Spleen (tissue), 11 donors: ENCODE results near the gene NUDT4. TPM values are rescaled to one million over a fixed set of nuclear protein-coding genes. Genes with fewer than 3 reads are reported as not detected.

ENCODE experiments used
- DNase-seq: peaks from one replicate; pipeline ENCODE4 v3.0.0-alpha.2; 2020
- H3K27ac ChIP-seq, 8 donors: fragments of 200-600 bp; sonication (generic) in 7 of 8; 1 replicate in 4 of 8; 2 replicates in 4 of 8; pipeline versions ENCODE4 v1.5.0 to v1.8.0; 2016 to 2021; ENCODE audit warnings: inconsistent platforms in 4 of 8, mild to moderate bottlenecking in 4 of 8, moderate library complexity in 1 of 8
- H3K27me3 ChIP-seq, 7 donors: fragments of 200-600 bp; sonication (generic) in 6 of 7; replicated peaks in 1 of 7; 1 replicate in 4 of 7; 2 replicates in 3 of 7; pipeline versions ENCODE4 v1.5.0 to v1.8.0; 2016 to 2021; ENCODE audit warnings: inconsistent platforms in 3 of 7, mild to moderate bottlenecking in 1 of 7
- H3K36me3 ChIP-seq, 6 donors: fragments of 200-600 bp; sonication (generic) in 5 of 6; 1 replicate in 4 of 6; 2 replicates in 2 of 6; pipeline versions ENCODE4 v1.5.0 to v1.8.0; 2016 to 2021; ENCODE audit warnings: inconsistent platforms in 2 of 6
- H3K4me1 ChIP-seq, 6 donors: fragments of 200-600 bp; sonication (generic) in 5 of 6; 1 replicate in 3 of 6; 2 replicates in 3 of 6; pipeline versions ENCODE4 v1.5.0 to v1.8.0; 2016 to 2021; ENCODE audit warnings: inconsistent platforms in 3 of 6
- H3K4me3 ChIP-seq, 8 donors: fragments of 200-600 bp; sonication (generic) in 7 of 8; 1 replicate in 4 of 8; 2 replicates in 4 of 8; pipeline versions ENCODE4 v1.5.0 to v1.8.0; 2016 to 2021; ENCODE audit warnings: inconsistent platforms in 4 of 8, mild to moderate bottlenecking in 4 of 8, moderate library complexity in 2 of 8
- H3K9me3 ChIP-seq, 8 donors: fragments of 200-600 bp; sonication (generic) in 7 of 8; 1 replicate in 4 of 8; 2 replicates in 4 of 8; pipeline versions ENCODE4 v1.5.0 to v1.8.0; 2016 to 2021; ENCODE audit warnings: inconsistent platforms in 4 of 8
- POLR2A ChIP-seq, 3 donors: fragments of 450-650 bp; IDR thresholded peaks; one replicate each; pipeline ENCODE4 v1.5.1; 2017; ENCODE audit warnings: antibody characterized with exemption in 3 of 3, mild to moderate bottlenecking in 1 of 3
- POLR2AphosphoS5 ChIP-seq, 3 donors: sonication (generic); formaldehyde crosslinking; IDR thresholded peaks; one replicate each; pipeline ENCODE4 v1.5.1; 2017; ENCODE audit warnings: antibody characterized with exemption in 3 of 3
- WGBS, 5 donors: extraction: QIAGEN DNeasy Blood & Tissue Kit in 3 of 5; methylation state at CpG; one replicate each; pipeline versions ENCODE4 v1.1.5 to v1.1.7; 2013 to 2018; 5-methylcytosine and 5-hydroxymethylcytosine counted together
- intact Hi-C: fragments of 100-400 bp; cut with DNase I; formaldehyde crosslinking; loops from one replicate; pipeline ENCODE4 v1.15.0; 2023; ENCODE audit warnings: low total_unique reads
- polyA plus RNA-seq, 3 donors: library from polyadenylated mRNA; stranded (reverse); fragments of 200-250 nt; gene quantifications; one replicate each; pipeline ENCODE4 v1.2.1, GENCODE V29; 2013
- total RNA-seq, 7 donors: library from RNA; depleted of rRNA in 3 of 7; stranded (reverse); fragments of >200 nt in 3 of 7; fragmentation: NEBNext Ultra II Directional in 4 of 7; extraction: Animal tissue kit (Norgen Biotek cat#: 25700) in 4 of 7; gene quantifications; one replicate each; pipeline versions ENCODE4 v1.1.0 to v1.2.1, GENCODE V29; 2016 to 2021
- TF ChIP-seq, protein P1 (sequence below), 11 experiments: fragments of 200-600 bp in 7 of 11; fragments of 450-650 bp in 4 of 11; sonication (generic) in 4 of 11; IDR thresholded peaks in 8 of 11; conservative IDR thresholded peaks in 3 of 11; 1 replicate in 7 of 11; 2 replicates in 4 of 11; pipeline versions ENCODE4 v1.4.0 to v1.8.0; 2016 to 2021; ENCODE audit warnings: antibody characterized with exemption in 11 of 11, inconsistent platforms in 4 of 11, mild to moderate bottlenecking in 1 of 11
- donor health status: healthy with polysubstance abuse.
- donor health status: DM: no; HTN: no; CAD: no; lungs with moderate emphysema.
- donor health status: DM: no; HTN: no; CAD: no.
- donor health status: Bipolar disorder and iron deficiency.
- donor health status: healthy.
- donor health status: DM: no; HTN: no; CAD: no.
- donor health status: DM: yes; HTN: yes; CAD: no.

The NUDT4 gene
- total and polyA plus RNA-seq, 10 donors, result 14.9 to 59.3 (median 42.2) TPM

DNA sequence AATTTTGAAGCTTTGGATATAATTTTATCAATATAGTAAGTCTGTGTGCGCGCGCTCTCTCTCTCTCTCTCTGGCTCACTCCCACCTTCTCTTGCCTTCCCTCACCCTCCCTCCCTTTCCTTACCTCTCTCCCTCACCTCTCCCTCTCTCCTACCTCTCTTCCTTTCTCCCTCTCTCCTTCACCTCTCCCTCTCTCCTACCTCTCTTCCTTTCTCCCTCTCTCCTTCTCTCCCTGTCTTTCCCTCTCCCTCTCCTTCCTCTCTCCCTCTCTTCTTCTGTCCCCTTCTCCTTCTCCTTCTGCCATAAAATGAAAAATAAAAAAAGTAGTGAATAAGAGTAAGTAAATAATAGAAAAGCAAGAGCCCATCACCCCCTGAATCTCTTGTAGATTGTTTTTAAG lies 9.0 kb upstream of the NUDT4 start:
- TF ChIP-seq POLR2AphosphoS5 (IDR thresholded peaks at IDR 0.05) (no peak), POLR2A (IDR thresholded peaks at IDR 0.05) (no peak)
- TF ChIP-seq, protein P1, sequence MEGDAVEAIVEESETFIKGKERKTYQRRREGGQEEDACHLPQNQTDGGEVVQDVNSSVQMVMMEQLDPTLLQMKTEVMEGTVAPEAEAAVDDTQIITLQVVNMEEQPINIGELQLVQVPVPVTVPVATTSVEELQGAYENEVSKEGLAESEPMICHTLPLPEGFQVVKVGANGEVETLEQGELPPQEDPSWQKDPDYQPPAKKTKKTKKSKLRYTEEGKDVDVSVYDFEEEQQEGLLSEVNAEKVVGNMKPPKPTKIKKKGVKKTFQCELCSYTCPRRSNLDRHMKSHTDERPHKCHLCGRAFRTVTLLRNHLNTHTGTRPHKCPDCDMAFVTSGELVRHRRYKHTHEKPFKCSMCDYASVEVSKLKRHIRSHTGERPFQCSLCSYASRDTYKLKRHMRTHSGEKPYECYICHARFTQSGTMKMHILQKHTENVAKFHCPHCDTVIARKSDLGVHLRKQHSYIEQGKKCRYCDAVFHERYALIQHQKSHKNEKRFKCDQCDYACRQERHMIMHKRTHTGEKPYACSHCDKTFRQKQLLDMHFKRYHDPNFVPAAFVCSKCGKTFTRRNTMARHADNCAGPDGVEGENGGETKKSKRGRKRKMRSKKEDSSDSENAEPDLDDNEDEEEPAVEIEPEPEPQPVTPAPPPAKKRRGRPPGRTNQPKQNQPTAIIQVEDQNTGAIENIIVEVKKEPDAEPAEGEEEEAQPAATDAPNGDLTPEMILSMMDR (IDR thresholded peaks at IDR 0.05 in 8 of 11, conservative IDR thresholded peaks at IDR 0.05 in 3 of 11), result no peak
- H3K27ac ChIP-seq, result no peak overlapping the region
- H3K36me3 ChIP-seq, result no peaks in the 10 kb centered on the region
- peaks cover 0 to 13% (median 1%) of the 10 kb centered on the region in 6 donors for H3K4me1 ChIP-seq
- no peak for DNase-seq
- H3K9me3 ChIP-seq, result no peaks in the 10 kb centered on the region
- 97 to 99% (median 98%) methylated on average over 3 of the region's 3 CpGs for WGBS, 5 donors
- H3K27me3 ChIP-seq, result peaks cover 0 to 4% (median 0%) of the 10 kb centered on the region in 7 donors
- intact Hi-C loops, result no loop called here
- no peak overlapping the region for H3K4me3 ChIP-seq

DNA sequence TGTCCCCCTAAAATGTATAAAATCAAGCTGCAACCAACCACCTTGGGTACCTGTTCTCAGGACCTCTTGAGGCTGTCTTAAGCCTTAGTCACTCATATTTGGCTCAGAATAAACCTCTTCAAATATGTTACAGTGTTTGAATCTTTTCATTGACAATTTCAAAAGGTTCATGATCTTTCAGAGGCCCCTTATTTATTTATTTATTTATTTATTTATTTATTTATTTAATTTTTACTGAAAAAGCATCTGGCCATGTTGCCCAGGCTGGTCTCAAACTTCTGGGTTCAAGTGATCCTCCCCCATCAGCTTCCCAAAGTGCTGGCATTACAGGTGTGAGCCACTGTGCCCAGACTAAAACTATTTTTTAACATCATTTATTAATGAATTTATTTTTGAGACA lies 8.2 kb upstream of the NUDT4 start:
- Histone ChIP-seq H3K4me1 (peaks cover 0 to 7% (median 0%) of the 10 kb centered on the region in 6 donors), H3K27me3 (peaks cover 0 to 4% (median 0%) of the 10 kb centered on the region in 7 donors), H3K9me3 (no peaks in the 10 kb centered on the region), H3K27ac (no peak overlapping the region), H3K36me3 (no peaks in the 10 kb centered on the region), H3K4me3 (no peak overlapping the region)
- no peak for DNase-seq
- intact Hi-C loops, result no loop called here
- TF ChIP-seq, protein P1 (IDR thresholded peaks at IDR 0.05 in 8 of 11, conservative IDR thresholded peaks at IDR 0.05 in 3 of 11), result no peak
- TF ChIP-seq POLR2AphosphoS5 (IDR thresholded peaks at IDR 0.05), result no peak
- no peak for TF ChIP-seq POLR2A (IDR thresholded peaks at IDR 0.05)

DNA sequence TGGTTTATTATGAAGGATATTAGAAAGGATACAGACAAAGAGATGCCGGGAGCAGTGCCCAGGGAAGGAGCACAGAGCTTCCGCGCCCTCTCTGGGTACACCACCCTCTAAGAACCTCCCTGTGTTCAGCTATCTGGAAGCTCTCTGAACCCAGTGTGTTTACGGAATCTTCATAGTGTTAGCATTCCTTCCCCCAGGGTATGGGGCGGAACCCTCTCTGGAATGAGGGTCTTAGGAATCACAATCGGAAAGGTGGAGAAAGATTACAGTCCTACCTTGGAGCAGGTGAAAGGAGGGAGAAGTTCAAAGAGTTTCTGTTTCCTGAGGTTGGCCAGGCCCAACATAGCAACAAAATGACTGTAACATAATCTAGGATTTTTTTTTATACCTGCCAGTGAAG lies 6.8 kb upstream of the NUDT4 start:
- WGBS, 5 donors, result 94 to 99% (median 95%) methylated on average over 6 of the region's 6 CpGs
- DNase-seq, result no peak
- intact Hi-C loops, result no loop called here
- Histone ChIP-seq H3K4me3 (no peak overlapping the region), H3K9me3 (no peaks in the 10 kb centered on the region), H3K4me1 (peaks cover 0 to 9% (median 3%) of the 10 kb centered on the region in 6 donors), H3K36me3 (no peaks in the 10 kb centered on the region), H3K27me3 (peaks cover 0 to 4% (median 0%) of the 10 kb centered on the region in 7 donors), H3K27ac (no peak overlapping the region)
- TF ChIP-seq, protein P1 (IDR thresholded peaks at IDR 0.05 in 8 of 11, conservative IDR thresholded peaks at IDR 0.05 in 3 of 11), result no peak
- TF ChIP-seq POLR2A (IDR thresholded peaks at IDR 0.05), result no peak

DNA sequence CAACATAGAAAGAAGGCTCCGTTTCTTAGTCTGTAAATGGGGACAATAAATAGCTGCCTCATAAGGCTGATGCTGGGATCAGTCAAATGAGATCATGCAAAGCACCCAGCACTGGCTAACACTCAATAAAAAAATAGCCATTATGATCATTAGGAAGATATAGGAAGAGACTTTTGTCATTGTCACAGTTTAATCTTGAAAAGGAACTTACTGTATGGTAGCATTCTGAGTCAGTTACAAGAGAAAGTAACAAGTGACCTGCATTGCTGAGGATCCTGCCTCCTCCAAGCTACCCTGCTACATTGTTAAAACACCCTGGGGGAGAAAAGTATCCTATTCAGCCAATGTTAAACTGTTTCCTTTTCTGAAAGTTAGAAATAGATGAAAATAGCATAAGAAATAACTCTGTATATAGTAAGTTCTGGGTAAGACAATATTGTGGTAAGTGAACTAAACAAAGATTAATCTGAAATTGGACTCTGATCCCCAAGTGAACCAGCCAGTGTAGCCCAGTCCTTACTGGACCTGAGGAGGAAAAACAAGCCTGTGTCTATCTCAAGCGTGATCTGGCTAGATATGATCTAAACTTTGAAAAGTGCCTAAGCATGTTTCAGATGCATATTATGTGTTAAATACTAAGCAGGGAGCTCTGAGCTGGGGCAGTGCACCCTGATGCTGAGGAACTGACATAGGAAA lies 3.6 kb upstream of the NUDT4 start:
- no peak overlapping the region for H3K4me3 ChIP-seq
- intact Hi-C loops, result no loop called here
- WGBS, 5 donors, result 84 to 93% (median 88%) methylated on average over 2 of the region's 2 CpGs
- no peak overlapping the region for H3K27ac ChIP-seq
- no peak for TF ChIP-seq POLR2A (IDR thresholded peaks at IDR 0.05)
- TF ChIP-seq, protein P1 (IDR thresholded peaks at IDR 0.05 in 8 of 11, conservative IDR thresholded peaks at IDR 0.05 in 3 of 11), result no peak
- no peaks in the 10 kb centered on the region for H3K9me3 ChIP-seq
- H3K27me3 ChIP-seq, result peaks cover 0 to 4% (median 0%) of the 10 kb centered on the region in 7 donors
- H3K36me3 ChIP-seq, result no peaks in the 10 kb centered on the region
- H3K4me1 ChIP-seq, result peaks cover 8 to 28% (median 13%) of the 10 kb centered on the region in 6 donors
- DNase-seq, result no peak
